Measurements from ENCODE around the gene PPP3CA.

PPP3CA gene

GRCh38 chr4:100989401-100989800 lies 357.9 kb downstream of the PPP3CA start:
- FAIRE-seq (no peak), DNase-seq (ENCODE audit: insufficient read length, low spot score) (no peak)
- no peak for TF ChIP-seq POLR2A (IDR thresholded peaks at IDR 0.05; ENCODE audit: low read depth, low read length)

DNA sequence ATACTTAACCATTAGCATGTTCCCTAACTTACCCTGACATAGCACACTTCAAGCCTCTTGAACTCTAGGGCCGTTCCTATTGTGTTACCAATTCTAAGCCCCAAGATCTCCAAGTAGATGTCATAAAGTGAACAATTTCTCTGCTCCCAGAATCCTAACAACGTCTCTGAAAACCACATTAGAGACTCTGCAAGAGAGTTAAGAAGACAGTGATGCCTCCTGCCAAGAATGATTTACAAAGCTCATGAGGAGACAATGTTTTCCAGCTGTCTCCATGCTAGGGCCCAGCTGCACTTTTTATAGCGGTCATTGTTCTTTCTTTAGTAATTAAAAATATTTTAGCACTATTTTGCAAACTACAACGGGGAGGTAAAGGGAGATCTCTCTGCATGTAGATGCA lies 358.4 kb downstream of the PPP3CA start:
- DNase-seq (ENCODE audit: insufficient read length, low spot score): no peak
- no peak for TF ChIP-seq POLR2A (IDR thresholded peaks at IDR 0.05; ENCODE audit: low read depth, low read length)
- no peak for FAIRE-seq

- no peak for FAIRE-seq
- TF ChIP-seq POLR2A (IDR thresholded peaks at IDR 0.05; ENCODE audit: low read depth, low read length): no peak
- no peak for DNase-seq (ENCODE audit: insufficient read length, low spot score)
Observed at GRCh38 chr4:100986360-100986868, 360.9 kb downstream of the PPP3CA start.

GRCh38 chr4:100985576-100985975 lies 361.8 kb downstream of the PPP3CA start:
- DNase-seq (ENCODE audit: insufficient read length, low spot score): no peak
- no peak for FAIRE-seq
- TF ChIP-seq POLR2A (IDR thresholded peaks at IDR 0.05; ENCODE audit: low read depth, low read length): no peak

GRCh38 chr4:100984901-100985300 lies 362.4 kb downstream of the PPP3CA start:
- no peak for FAIRE-seq
- no peak for DNase-seq (ENCODE audit: insufficient read length, low spot score)
- TF ChIP-seq POLR2A (IDR thresholded peaks at IDR 0.05; ENCODE audit: low read depth, low read length): no peak

GRCh38 chr4:100983426-100983825 lies 363.9 kb downstream of the PPP3CA start:
- FAIRE-seq (no peak), DNase-seq (ENCODE audit: insufficient read length, low spot score) (no peak)
- no peak for TF ChIP-seq POLR2A (IDR thresholded peaks at IDR 0.05; ENCODE audit: low read depth, low read length)

- TF ChIP-seq POLR2A (IDR thresholded peaks at IDR 0.05; ENCODE audit: low read depth, low read length): no peak
- DNase-seq (ENCODE audit: insufficient read length, low spot score) (no peak), FAIRE-seq (no peak)
Observed at GRCh38 chr4:100982345-100982744, 365.0 kb downstream of the PPP3CA start.

- DNase-seq (ENCODE audit: insufficient read length, low spot score) (no peak), FAIRE-seq (no peak)
- TF ChIP-seq POLR2A (IDR thresholded peaks at IDR 0.05; ENCODE audit: low read depth, low read length): no peak
Observed at GRCh38 chr4:100981447-100982204, 365.7 kb downstream of the PPP3CA start.

DNA sequence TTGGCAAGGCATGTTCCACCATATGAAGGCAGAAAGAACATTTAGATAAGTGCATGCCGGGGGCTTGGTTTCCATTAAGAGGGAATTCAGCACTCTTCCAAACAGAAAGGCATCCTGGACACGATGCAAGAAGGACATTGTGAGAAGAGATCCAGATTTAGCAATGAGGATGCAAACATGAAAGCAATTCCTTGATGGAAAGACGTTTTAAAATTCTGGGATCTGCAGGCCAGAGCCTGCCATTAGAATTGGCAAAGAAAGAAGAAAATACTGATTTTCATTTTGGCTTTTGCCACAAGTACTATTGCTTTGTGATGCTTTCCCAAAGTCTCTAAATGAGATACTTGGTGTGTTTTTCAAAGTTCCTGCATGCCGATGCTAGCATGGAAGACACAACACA lies 367.6 kb downstream of the PPP3CA start:
- no peak for DNase-seq (ENCODE audit: insufficient read length, low spot score)
- TF ChIP-seq POLR2A (IDR thresholded peaks at IDR 0.05; ENCODE audit: low read depth, low read length): no peak
- no peak for FAIRE-seq

DNA sequence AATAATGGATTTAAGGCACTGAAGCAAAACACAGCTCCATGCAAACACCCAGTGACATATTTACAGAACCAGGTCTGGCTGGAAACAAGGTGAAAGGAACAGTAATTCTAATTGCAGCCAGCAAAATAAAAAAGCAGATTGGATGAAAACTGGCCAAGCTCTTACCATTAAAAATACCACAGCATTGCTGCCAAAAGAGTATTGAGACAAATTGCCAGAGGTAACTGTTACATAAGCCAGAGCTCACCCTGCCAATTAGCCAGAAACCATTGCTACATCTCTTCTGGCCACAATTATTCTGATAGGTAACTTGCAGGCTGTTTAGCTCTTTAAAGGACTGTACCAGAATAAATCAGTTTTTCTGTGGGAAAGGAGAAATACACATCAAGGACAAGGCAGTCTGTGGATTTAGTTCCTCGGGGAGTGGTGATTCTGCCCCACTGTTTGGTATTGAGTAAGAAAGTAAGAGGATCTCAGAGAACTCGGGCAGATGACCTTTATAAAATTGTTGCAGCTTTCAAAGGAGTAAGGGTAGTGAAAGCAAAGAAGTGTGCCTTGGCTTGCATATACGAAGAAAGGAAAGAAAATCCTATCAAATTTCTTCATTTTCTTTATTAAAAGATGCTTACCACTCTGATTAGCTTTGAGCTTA lies 369.5 kb downstream of the PPP3CA start:
- no peak for TF ChIP-seq POLR2A (IDR thresholded peaks at IDR 0.05; ENCODE audit: low read depth, low read length)
- DNase-seq (ENCODE audit: insufficient read length, low spot score) (no peak), FAIRE-seq (no peak)

DNA sequence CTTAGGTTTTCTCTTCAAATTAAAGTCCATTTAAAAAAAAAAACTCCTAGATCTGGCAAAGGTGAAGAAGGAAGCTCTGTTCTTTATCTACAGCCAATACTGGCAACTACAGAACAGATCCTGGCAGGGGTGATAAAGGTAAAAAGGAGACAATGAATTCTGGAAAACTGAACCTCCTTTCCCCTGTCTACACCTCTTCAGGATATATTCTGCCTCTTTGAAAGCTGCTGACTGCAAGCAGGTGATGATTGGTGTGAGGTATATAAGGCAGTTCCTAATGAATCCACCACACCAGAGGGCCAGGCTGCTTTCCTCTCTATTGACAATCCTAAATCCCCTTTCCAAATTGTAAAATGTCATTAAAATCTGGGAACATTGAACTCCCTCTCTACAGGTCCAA lies 370.1 kb downstream of the PPP3CA start:
- DNase-seq (ENCODE audit: insufficient read length, low spot score) (no peak), FAIRE-seq (no peak)
- TF ChIP-seq POLR2A (IDR thresholded peaks at IDR 0.05; ENCODE audit: low read depth, low read length): no peak
